GM12878 (cell line): ENCODE results near the gene TMEM98. TPM values are rescaled to one million over a fixed set of nuclear protein-coding genes. Genes with fewer than 3 reads are reported as not detected.
"Not testable (repeated sequence)": the region's sequence is repeated elsewhere in the genome, so short reads cannot be mapped to it uniquely, and the experiment has no call there.

Experiments
- ATAC-seq: fragments of 200-7000 bp; cut with Tn5 transposase; 3 replicates; pipeline ENCODE4 v1.9.1; 2020; ENCODE audit warnings: mild to moderate bottlenecking, moderate library complexity
- BruUV-seq: library from RNA; stranded (reverse); fragments of 400-500 nt; replicated peaks from 2 replicates; lab custom pipeline; 2021; lab: Mats Ljungman, UMichigan
- CTCF ChIA-PET: fragments of 300-600 bp; sonication (Branson Sonifier 250); formaldehyde crosslinking; extraction: SDS; loops from one replicate; lab custom pipeline; 2021; ENCODE audit warnings: inconsistent platforms; lab: Yijun Ruan, JAX
- POLR2A ChIA-PET: fragments of 350-600 bp; formaldehyde crosslinking; extraction: SDS; loops from one replicate; lab custom pipeline; 2021; ENCODE audit warnings: inconsistent platforms; lab: Charles Lee
- RAD21 ChIA-PET: fragments of 300-600 bp; sonication (Branson Sonifier 250); formaldehyde crosslinking; loops from one replicate; lab custom pipeline; 2023; ENCODE audit warnings: antibody characterized with exemption; ENCODE audit not compliant: unreplicated experiment; lab: Charles Lee
- SMC1A ChIA-PET: fragments of 300-600 bp; sonication (Branson Sonifier 250); formaldehyde crosslinking; loops from one replicate; lab custom pipeline; 2023; ENCODE audit not compliant: unreplicated experiment, uncharacterized antibody; lab: Charles Lee
- DNase-seq: peaks from one replicate; pipeline ENCODE4 v3.0.0-alpha.2; 2011; ENCODE audit warnings: low read depth, low spot score
- FAIRE-seq: peaks from 3 replicates; lab custom pipeline; 2011; peaks lifted over from hg19 to GRCh38; lab: Jason Lieb, UNC
- H2AFZ ChIP-seq: 2 replicates; pipeline ENCODE4 v1.6.0; 2011; ENCODE audit warnings: low read depth, low read length, control low read depth; ENCODE audit not compliant: control insufficient read depth
- H3K27ac ChIP-seq: 2 replicates; pipeline ENCODE4 v1.5.1; 2011; ENCODE audit warnings: control low read depth; ENCODE audit not compliant: control insufficient read depth, insufficient read depth
- H3K27me3 ChIP-seq, 2 experiments: replicated peaks in 1 of 2; 2 replicates each; pipeline versions ENCODE4 v1.6.0 to v1.6.1; 2011; ENCODE audit warnings: low read length in 1 of 2; ENCODE audit not compliant: control insufficient read depth in 2 of 2, insufficient read depth in 2 of 2
- H3K36me3 ChIP-seq, 2 experiments: 2 replicates each; pipeline ENCODE4 v1.5.1; 2011; ENCODE audit warnings: low read length in 1 of 2; ENCODE audit not compliant: control insufficient read depth in 2 of 2, insufficient read depth in 2 of 2
- H3K4me1 ChIP-seq: 2 replicates; pipeline ENCODE4 v1.6.1; 2011; ENCODE audit warnings: mild to moderate bottlenecking, low read length, moderate library complexity, mixed read lengths; ENCODE audit not compliant: control insufficient read depth, insufficient read depth
- H3K4me2 ChIP-seq: 2 replicates; pipeline ENCODE4 v1.6.0; 2011; ENCODE audit warnings: control low read depth; ENCODE audit not compliant: control insufficient read depth, insufficient read depth
- H3K4me3 ChIP-seq: fragments of 200-600 bp; sonication (generic); 2 replicates; pipeline ENCODE4 v1.5.1; 2016
- H3K79me2 ChIP-seq: 2 replicates; pipeline ENCODE4 v1.6.0; 2011; ENCODE audit warnings: low read length; ENCODE audit not compliant: control insufficient read depth, insufficient read depth
- H3K9ac ChIP-seq: 2 replicates; pipeline ENCODE4 v1.8.0; 2011; ENCODE audit warnings: low read length, control low read depth, mixed read lengths; ENCODE audit not compliant: control insufficient read depth, insufficient read depth
- H3K9me3 ChIP-seq: replicated peaks from 3 replicates; pipeline ENCODE4 v1.5.1; 2011; ENCODE audit warnings: mild to moderate bottlenecking, low read length; ENCODE audit not compliant: control insufficient read depth, insufficient read depth
- H4K20me1 ChIP-seq: 2 replicates; pipeline ENCODE4 v1.6.0; 2011; ENCODE audit not compliant: control insufficient read depth, insufficient read depth
- E4F1 ChIP-seq: fragments of 450-650 bp; IDR thresholded peaks from 2 replicates; pipeline ENCODE4 v1.6.1; 2018; ENCODE audit warnings: borderline replicate concordance, mild to moderate bottlenecking; ENCODE audit not compliant: partially characterized antibody
- EZH2 ChIP-seq: IDR thresholded peaks from 2 replicates; pipeline ENCODE4 v1.6.1; 2012; ENCODE audit warnings: low read depth, mild to moderate bottlenecking, control low read depth, inconsistent platforms, low read length, borderline replicate concordance; ENCODE audit not compliant: control insufficient read depth
- IKZF2 ChIP-seq, 2 experiments: fragments of 450-650 bp; IDR thresholded peaks; 2 replicates each; pipeline ENCODE4 v1.6.1; 2017; ENCODE audit warnings: mild to moderate bottlenecking in 2 of 2, moderate library complexity in 2 of 2
- MTA3 ChIP-seq: IDR thresholded peaks from 2 replicates; pipeline ENCODE4 v1.6.1; 2012; ENCODE audit warnings: low read length, inconsistent platforms, borderline replicate concordance
- MYB ChIP-seq: fragments of 150-350 bp; IDR thresholded peaks from 2 replicates; pipeline ENCODE4 v1.6.1; 2014; ENCODE audit warnings: mild to moderate bottlenecking, low read depth, low read length, borderline replicate concordance
- REST ChIP-seq: IDR thresholded peaks from 2 replicates; pipeline ENCODE4 v1.6.1; 2012; ENCODE audit warnings: mild to moderate bottlenecking, low read depth, low read length
- YBX1 ChIP-seq: fragments of 450-650 bp; IDR thresholded peaks from 2 replicates; pipeline ENCODE4 v1.6.1; 2016; ENCODE audit warnings: antibody characterized with exemption
- ZNF24 ChIP-seq: fragments of 450-650 bp; IDR thresholded peaks from 2 replicates; pipeline ENCODE4 v1.6.1; 2017; ENCODE audit warnings: antibody characterized with exemption, mild to moderate bottlenecking
- WGBS: methylation state at CpG from one replicate; pipeline ENCODE4 v1.1.6; 2016; ENCODE audit warnings: low lambda C conversion rate; ENCODE audit not compliant: insufficient replicate concordance, insufficient coverage; ENCODE audit errors: missing lambda C conversion rate; 5-methylcytosine and 5-hydroxymethylcytosine counted together
- in situ Hi-C: fragments of 300-500 bp; cut with MboI; formaldehyde crosslinking; loops from 9 replicates; pipeline ENCODE4 v1.14.3; 2018; ENCODE audit warnings: mixed read lengths
- intact Hi-C: fragments of 100-400 bp; cut with micrococcal nuclease; formaldehyde crosslinking; loops from one replicate; pipeline ENCODE4 v1.14.2; 2022; ENCODE audit not compliant: unreplicated experiment
- polyA plus RNA-seq, 11 experiments: library from polyadenylated mRNA; depleted of rRNA in 4 of 11; unstranded in 6 of 11; stranded (reverse) in 5 of 11; fragments of >200 nt; fragmentation: Nextera tagmentation in 4 of 11; fragmentation: Illumina TruSeq in 1 of 11; extraction: Ambion mirVana in 4 of 11; extraction: Trizol in 1 of 11; gene quantifications; 1 replicate in 1 of 11; 2 replicates in 10 of 11; pipeline versions ENCODE4 v1.2.1 to v1.2.3, GENCODE V29; 2011 to 2016; ENCODE audit warnings: inconsistent platforms in 2 of 11, missing spikeins in 2 of 11, low read depth in 1 of 11
- total RNA-seq, 4 experiments: library from RNA; depleted of rRNA in 3 of 4; stranded (reverse); fragments of >200 nt in 3 of 4; fragmentation: Illumina TruSeq in 1 of 4; extraction: Trizol in 1 of 4; gene quantifications; 2 replicates each; pipeline versions ENCODE4 v1.2.1 to v1.2.3, GENCODE V29; 2013 to 2021

Gene TMEM98
- total and polyA plus RNA-seq, 10 of the 15 experiments (the other 5 are each of a cell fraction or from before 2014, with no cell fraction given) = 0.04 to 0.73 (median 0.13) TPM; not detected in 3

DNA sequence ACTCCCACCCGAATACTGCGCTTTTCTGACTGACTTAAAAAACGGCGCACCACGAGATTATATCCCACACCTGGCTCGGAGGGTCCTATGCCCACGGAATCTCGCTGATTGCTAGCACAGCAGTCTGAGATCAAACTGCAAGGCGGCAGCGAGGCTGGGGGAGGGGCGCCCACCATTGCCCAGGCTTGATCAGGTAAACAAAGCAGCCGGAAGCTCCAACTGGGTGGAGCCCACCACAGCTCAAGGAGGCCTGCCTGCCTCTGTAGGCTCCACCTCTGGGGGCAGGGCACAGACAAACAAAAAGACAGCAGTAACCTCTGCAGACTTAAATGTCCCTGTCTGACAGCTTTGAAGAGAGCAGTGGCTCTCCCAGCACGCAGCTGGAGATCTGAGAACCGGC, 40.5 kb upstream of the TMEM98 start:
- intact Hi-C loops, POLR2A ChIA-PET, ATAC-seq, H3K4me3 ChIP-seq, DNase-seq, CTCF ChIA-PET, H3K79me2 ChIP-seq, H3K27ac ChIP-seq, H3K36me3 ChIP-seq, FAIRE-seq, H3K4me1 ChIP-seq, H2AFZ ChIP-seq, H4K20me1 ChIP-seq, H3K4me2 ChIP-seq, H3K9ac ChIP-seq, BruUV-seq, RAD21 ChIA-PET, H3K27me3 ChIP-seq, SMC1A ChIA-PET, in situ Hi-C loops, H3K9me3 ChIP-seq: not testable (repeated sequence)
- 10% methylated on average over 4 of the region's 14 CpGs for WGBS

GRCh38 chr17:32894245-32894644, 33.7 kb upstream of the TMEM98 start:
- intact Hi-C loops = no loop called here
- no peak overlapping the region for H2AFZ ChIP-seq
- no peak for FAIRE-seq
- no peak overlapping the region for H3K4me3 ChIP-seq
- H3K9me3 ChIP-seq = no peaks in the 10 kb centered on the region
- H3K9ac ChIP-seq = no peak overlapping the region
- BruUV-seq = no TSS peak
- H3K27me3 ChIP-seq = peaks cover 0 to 3% of the 10 kb centered on the region in 2 experiments; a peak in 1 of 4 replicates
- WGBS = 64% methylated on average over 4 of the region's 4 CpGs
- no peaks in the 10 kb centered on the region for H4K20me1 ChIP-seq
- RAD21 ChIA-PET = interaction anchor here (2.0 kb wide), 1 partner anchor 111 kb away, joined by 7 read pairs; no protein-coding TSS in a partner anchor
- POLR2A ChIA-PET = interaction anchor here (0.6 kb wide), 1 partner anchor 405 kb away, joined by 4 read pairs; no protein-coding TSS in a partner anchor
- H3K79me2 ChIP-seq = no peaks in the 10 kb centered on the region
- H3K4me1 ChIP-seq = no peaks in the 10 kb centered on the region
- CTCF ChIA-PET = no interaction called here
- in situ Hi-C loops = no loop called here
- H3K27ac ChIP-seq = no peak overlapping the region
- DNase-seq = no peak
- no peaks in the 10 kb centered on the region for H3K36me3 ChIP-seq
- SMC1A ChIA-PET = interaction anchor here (0.9 kb wide), 1 partner anchor 22 kb away, joined by 3 read pairs; no protein-coding TSS in a partner anchor
- no peak for ATAC-seq
- H3K4me2 ChIP-seq = no peak overlapping the region
- TF ChIP-seq ZNF24 = no peak
- no peak for TF ChIP-seq IKZF2 (IDR thresholded peaks at IDR 0.05)
- no peak for TF ChIP-seq E4F1
- no peak for TF ChIP-seq MTA3
- TF ChIP-seq YBX1 = no peak
- no peak for TF ChIP-seq MYB
- no peak for TF ChIP-seq EZH2
- TF ChIP-seq REST = no peak
